ENCODE measurements around the gene TTF2.
A peak's percentile ranks its signal among the peaks of the same experiment; 100 is the strongest.

The TTF2 gene

GRCh38 chr1:117120774-117121588 lies 60.9 kb downstream of the TTF2 start:
- 0 out of 2 replicates have a peak, but pooled peaks cover 4% of the 10 kb centered on the region for H3K36me3 ChIP-seq (ENCODE audit: insufficient read depth, low read length)
- H2AFZ ChIP-seq (ENCODE audit: low read length, unreplicated experiment): peak overlapping the region; percentile 19
- peak overlapping the region; percentile 96 for H3K4me3 ChIP-seq (ENCODE audit: low read depth, low read length)
- peaks cover 5% of the 10 kb centered on the region for H3K27me3 ChIP-seq (ENCODE audit: insufficient read depth, low read length)
- H3K27ac ChIP-seq (ENCODE audit: low read depth, low read length): peak overlapping the region; percentile 90; the same call in 1 of the 2 replicates
- H3K4me1 ChIP-seq (ENCODE audit: control insufficient read depth, insufficient read depth, low read length, unreplicated experiment): peaks cover 15% of the 10 kb centered on the region
- no peaks in the 10 kb centered on the region for H3K79me2 ChIP-seq (ENCODE audit: control insufficient read depth, insufficient read depth, low read length, unreplicated experiment)

- peak within 1 kb of the TSS; percentile 96 for H3K4me3 ChIP-seq (ENCODE audit: low read depth, low read length)
- H3K36me3 ChIP-seq (ENCODE audit: insufficient read depth, low read length): 0 out of 2 replicates have a peak, but pooled peaks cover 4% of the 10 kb centered on the region
- H2AFZ ChIP-seq (ENCODE audit: low read length, unreplicated experiment): peak within 1 kb of the TSS; percentile 99
- no peaks in the 10 kb centered on the region for H3K79me2 ChIP-seq (ENCODE audit: control insufficient read depth, insufficient read depth, low read length, unreplicated experiment)
- peak within 1 kb of the TSS; percentile 90 for H3K27ac ChIP-seq (ENCODE audit: low read depth, low read length)
- peaks cover 15% of the 10 kb centered on the region for H3K4me1 ChIP-seq (ENCODE audit: control insufficient read depth, insufficient read depth, low read length, unreplicated experiment)
- H3K27me3 ChIP-seq (ENCODE audit: insufficient read depth, low read length): peaks cover 5% of the 10 kb centered on the region
Measured at GRCh38 chr1:117121589-117122329, 61.6 kb downstream of the TTF2 start, which contains the start of gene TRIM45. Gene TRIM45, minus strand, starts transcription at chr1:117121749. Its CDS starts 548 bp downstream, at chr1:117121201.

DNA sequence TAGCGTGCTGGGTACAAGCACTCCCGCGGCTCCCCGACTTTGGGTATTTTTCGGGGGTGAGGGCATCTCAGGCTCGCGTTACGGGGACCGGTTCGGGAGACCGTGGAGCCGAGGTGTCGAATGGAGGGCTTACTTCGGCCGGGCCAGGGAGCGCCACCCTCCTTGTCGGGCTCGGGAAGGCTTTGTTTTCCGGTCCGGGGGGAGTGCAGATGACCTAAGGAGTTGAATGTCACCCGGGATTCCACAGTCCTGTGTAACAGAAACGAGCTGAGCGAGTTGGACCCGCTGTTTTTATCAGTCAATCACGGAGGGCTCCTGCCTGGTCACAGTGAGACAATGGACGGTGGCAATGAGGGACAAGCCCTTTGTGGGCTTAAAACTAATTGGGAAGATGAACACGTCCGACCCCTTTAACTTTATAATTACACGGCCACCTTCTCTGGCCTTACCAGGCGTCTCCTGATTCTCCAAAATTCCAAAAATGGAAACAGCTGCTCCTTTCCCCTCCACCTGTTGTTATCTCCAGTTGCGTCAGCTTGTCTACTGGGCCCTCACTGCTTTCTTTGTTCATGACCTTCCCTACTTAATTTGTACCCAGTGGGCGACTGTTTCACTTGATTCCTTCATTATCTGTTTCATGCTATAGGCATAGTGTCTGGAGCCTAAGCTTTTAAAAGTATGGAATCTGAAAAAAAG lies 62.4 kb downstream of the TTF2 start:
- H3K27ac ChIP-seq (ENCODE audit: low read depth, low read length): peak overlapping the region; percentile 90; the same call in 1 of the 2 replicates
- H3K36me3 ChIP-seq (ENCODE audit: insufficient read depth, low read length): 0 out of 2 replicates have a peak, but pooled peaks cover 3% of the 10 kb centered on the region
- H3K27me3 ChIP-seq (ENCODE audit: insufficient read depth, low read length): peaks cover 5% of the 10 kb centered on the region
- H3K4me1 ChIP-seq (ENCODE audit: control insufficient read depth, insufficient read depth, low read length, unreplicated experiment): peaks cover 15% of the 10 kb centered on the region
- peak overlapping the region; percentile 96 for H3K4me3 ChIP-seq (ENCODE audit: low read depth, low read length)
- no peaks in the 10 kb centered on the region for H3K79me2 ChIP-seq (ENCODE audit: control insufficient read depth, insufficient read depth, low read length, unreplicated experiment)
- H2AFZ ChIP-seq (ENCODE audit: low read length, unreplicated experiment): peak overlapping the region; percentile 99

DNA sequence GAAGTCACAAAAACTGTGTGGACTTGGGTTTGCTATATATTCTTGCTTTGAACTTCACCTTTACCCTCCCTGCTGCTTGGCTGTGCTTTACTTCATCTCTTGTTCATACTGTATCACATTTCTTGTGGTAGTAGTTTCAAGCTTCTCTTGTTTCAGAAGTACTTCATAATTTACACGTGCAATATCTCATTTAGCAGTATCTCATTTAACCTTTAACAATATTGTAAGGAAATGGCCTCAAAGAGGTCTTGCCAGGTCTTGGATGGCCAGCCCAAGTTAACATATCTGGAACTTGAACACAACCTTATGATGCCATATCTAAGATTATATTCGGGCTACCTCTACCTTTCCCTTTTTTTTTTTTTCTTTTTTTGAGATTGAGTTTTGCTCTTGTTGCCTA lies 63.1 kb downstream of the TTF2 start:
- H2AFZ ChIP-seq (ENCODE audit: low read length, unreplicated experiment): no peak overlapping the region
- H3K36me3 ChIP-seq (ENCODE audit: insufficient read depth, low read length): no peaks in the 10 kb centered on the region
- peaks cover 15% of the 10 kb centered on the region for H3K4me1 ChIP-seq (ENCODE audit: control insufficient read depth, insufficient read depth, low read length, unreplicated experiment)
- no peak overlapping the region for H3K4me3 ChIP-seq (ENCODE audit: low read depth, low read length)
- no peaks in the 10 kb centered on the region for H3K79me2 ChIP-seq (ENCODE audit: control insufficient read depth, insufficient read depth, low read length, unreplicated experiment)
- H3K27ac ChIP-seq (ENCODE audit: low read depth, low read length): no peak overlapping the region
- H3K27me3 ChIP-seq (ENCODE audit: insufficient read depth, low read length): peaks cover 5% of the 10 kb centered on the region

- no peaks in the 10 kb centered on the region for H3K36me3 ChIP-seq (ENCODE audit: insufficient read depth, low read length)
- peaks cover 15% of the 10 kb centered on the region for H3K4me1 ChIP-seq (ENCODE audit: control insufficient read depth, insufficient read depth, low read length, unreplicated experiment)
- H3K79me2 ChIP-seq (ENCODE audit: control insufficient read depth, insufficient read depth, low read length, unreplicated experiment): no peaks in the 10 kb centered on the region
- H3K4me3 ChIP-seq (ENCODE audit: low read depth, low read length): no peak overlapping the region
- no peak overlapping the region for H2AFZ ChIP-seq (ENCODE audit: low read length, unreplicated experiment)
- H3K27ac ChIP-seq (ENCODE audit: low read depth, low read length): no peak overlapping the region
- peaks cover 5% of the 10 kb centered on the region for H3K27me3 ChIP-seq (ENCODE audit: insufficient read depth, low read length)
Measured at GRCh38 chr1:117124661-117125060, 64.5 kb downstream of the TTF2 start.

DNA sequence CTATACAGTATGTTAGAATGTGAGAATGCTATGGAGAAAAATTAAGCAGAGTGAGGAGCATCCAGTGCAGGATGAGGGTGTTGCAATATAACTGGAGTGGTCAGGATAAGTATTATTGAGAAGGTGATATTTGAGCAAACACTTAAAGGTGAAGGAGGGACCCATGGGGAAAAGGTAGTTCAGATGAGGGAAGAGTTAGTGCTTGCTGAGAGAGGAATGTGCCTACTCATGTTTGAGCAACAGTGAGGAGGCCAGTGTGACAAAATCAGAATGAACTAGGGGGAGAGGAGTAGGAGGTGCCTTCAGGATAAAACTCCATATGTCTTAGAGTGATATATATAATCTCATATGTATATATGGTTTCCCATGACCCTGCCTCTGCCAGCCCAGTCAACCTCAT lies 67.7 kb downstream of the TTF2 start:
- Histone ChIP-seq H2AFZ (ENCODE audit: low read length, unreplicated experiment) (peak overlapping the region; percentile 55), H3K4me3 (ENCODE audit: low read depth, low read length) (no peak overlapping the region), H3K27me3 (ENCODE audit: insufficient read depth, low read length) (peaks cover 5% of the 10 kb centered on the region), H3K27ac (ENCODE audit: low read depth, low read length) (no peak overlapping the region), H3K36me3 (ENCODE audit: insufficient read depth, low read length) (no peaks in the 10 kb centered on the region), H3K79me2 (ENCODE audit: control insufficient read depth, insufficient read depth, low read length, unreplicated experiment) (no peaks in the 10 kb centered on the region), H3K4me1 (ENCODE audit: control insufficient read depth, insufficient read depth, low read length, unreplicated experiment) (no peaks in the 10 kb centered on the region)

DNA sequence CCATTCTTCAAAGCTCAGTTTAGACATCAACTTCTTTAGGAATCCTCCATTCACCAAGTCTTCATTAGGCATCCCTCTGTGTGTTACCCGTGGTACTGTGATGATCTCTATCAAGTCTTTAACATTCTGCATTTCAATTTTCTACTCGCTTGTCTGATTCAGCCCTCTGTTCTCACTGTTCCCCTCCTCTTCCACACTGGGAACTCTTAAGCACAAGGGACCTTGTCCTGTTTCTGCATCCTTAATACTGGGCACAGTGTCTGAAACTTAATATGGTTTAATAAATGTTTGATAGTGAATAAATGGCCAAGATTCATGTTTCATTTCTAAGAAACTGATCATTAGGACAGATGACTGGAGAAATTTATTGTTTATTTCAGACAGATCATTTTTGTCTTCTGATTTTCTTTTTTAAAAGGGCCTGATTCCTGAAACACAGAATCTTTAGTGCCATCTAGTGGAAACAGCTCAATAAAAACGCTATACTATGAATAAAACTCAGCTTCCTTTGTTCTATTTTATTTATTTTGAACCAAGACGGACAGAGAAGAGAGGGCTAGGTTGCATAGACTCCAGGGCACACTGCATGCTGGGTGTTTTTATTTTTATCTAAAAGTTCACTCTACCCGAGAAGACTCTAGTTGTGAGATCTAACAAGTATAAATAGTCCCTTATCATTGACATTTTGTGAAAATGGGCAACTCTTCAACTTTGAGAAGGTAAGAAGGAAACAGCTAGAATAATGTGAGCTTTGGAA lies 68.4 kb downstream of the TTF2 start:
- H3K4me1 ChIP-seq (ENCODE audit: control insufficient read depth, insufficient read depth, low read length, unreplicated experiment): no peaks in the 10 kb centered on the region
- H2AFZ ChIP-seq (ENCODE audit: low read length, unreplicated experiment): peak overlapping the region; percentile 55
- H3K27ac ChIP-seq (ENCODE audit: low read depth, low read length): no peak overlapping the region
- H3K79me2 ChIP-seq (ENCODE audit: control insufficient read depth, insufficient read depth, low read length, unreplicated experiment): no peaks in the 10 kb centered on the region
- peaks cover 5% of the 10 kb centered on the region for H3K27me3 ChIP-seq (ENCODE audit: insufficient read depth, low read length)
- no peak overlapping the region for H3K4me3 ChIP-seq (ENCODE audit: low read depth, low read length)
- no peaks in the 10 kb centered on the region for H3K36me3 ChIP-seq (ENCODE audit: insufficient read depth, low read length)

- peaks cover 3% of the 10 kb centered on the region for H3K27me3 ChIP-seq (ENCODE audit: insufficient read depth, low read length)
- H3K27ac ChIP-seq (ENCODE audit: low read depth, low read length): no peak overlapping the region
- no peaks in the 10 kb centered on the region for H3K36me3 ChIP-seq (ENCODE audit: insufficient read depth, low read length)
- no peak overlapping the region for H3K4me3 ChIP-seq (ENCODE audit: low read depth, low read length)
- no peaks in the 10 kb centered on the region for H3K4me1 ChIP-seq (ENCODE audit: control insufficient read depth, insufficient read depth, low read length, unreplicated experiment)
- no peak overlapping the region for H2AFZ ChIP-seq (ENCODE audit: low read length, unreplicated experiment)
- no peaks in the 10 kb centered on the region for H3K79me2 ChIP-seq (ENCODE audit: control insufficient read depth, insufficient read depth, low read length, unreplicated experiment)
Measured at GRCh38 chr1:117130526-117130925, 70.4 kb downstream of the TTF2 start.

GRCh38 chr1:117135329-117135728 lies 75.2 kb downstream of the TTF2 start:
- Histone ChIP-seq H3K4me1 (ENCODE audit: control insufficient read depth, insufficient read depth, low read length, unreplicated experiment) (no peaks in the 10 kb centered on the region), H3K4me3 (ENCODE audit: low read depth, low read length) (no peak overlapping the region), H2AFZ (ENCODE audit: low read length, unreplicated experiment) (no peak overlapping the region), H3K79me2 (ENCODE audit: control insufficient read depth, insufficient read depth, low read length, unreplicated experiment) (no peaks in the 10 kb centered on the region), H3K27me3 (ENCODE audit: insufficient read depth, low read length) (no peaks in the 10 kb centered on the region), H3K36me3 (ENCODE audit: insufficient read depth, low read length) (no peaks in the 10 kb centered on the region), H3K27ac (ENCODE audit: low read depth, low read length) (no peak overlapping the region)

DNA sequence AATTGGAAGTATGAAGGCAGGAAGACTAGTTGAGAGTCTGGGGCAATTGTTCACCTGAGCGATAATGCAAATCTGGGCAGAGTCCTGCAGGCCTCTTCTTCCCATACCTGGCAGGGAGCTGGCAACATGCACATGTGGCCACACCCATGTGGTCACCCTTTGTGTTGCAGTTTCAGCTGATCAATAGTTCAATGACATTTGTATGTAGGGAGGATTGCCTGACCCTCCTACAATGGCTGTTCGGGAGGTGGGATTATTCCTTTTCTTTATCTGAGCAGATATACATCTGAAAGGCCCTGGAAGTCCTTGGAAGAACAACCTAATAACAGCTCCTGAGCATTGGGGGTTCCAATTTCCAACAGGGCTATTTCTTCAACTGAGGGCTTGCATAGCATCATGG lies 76.6 kb downstream of the TTF2 start:
- no peaks in the 10 kb centered on the region for H3K36me3 ChIP-seq (ENCODE audit: insufficient read depth, low read length)
- no peaks in the 10 kb centered on the region for H3K79me2 ChIP-seq (ENCODE audit: control insufficient read depth, insufficient read depth, low read length, unreplicated experiment)
- H3K4me1 ChIP-seq (ENCODE audit: control insufficient read depth, insufficient read depth, low read length, unreplicated experiment): no peaks in the 10 kb centered on the region
- H3K4me3 ChIP-seq (ENCODE audit: low read depth, low read length): no peak overlapping the region
- no peak overlapping the region for H2AFZ ChIP-seq (ENCODE audit: low read length, unreplicated experiment)
- no peaks in the 10 kb centered on the region for H3K27me3 ChIP-seq (ENCODE audit: insufficient read depth, low read length)
- no peak overlapping the region for H3K27ac ChIP-seq (ENCODE audit: low read depth, low read length)

All from ACC112 (cell line).